NCI-H510A (cell line): ENCODE data around the gene SSU72.
A peak's percentile ranks its signal among the peaks of the same experiment; 100 is the strongest.

Source experiments
- DNase-seq: peaks from one replicate; lab custom pipeline; 2025; lab: John Stamatoyannopoulos, UW

SSU72 gene

GRCh38 chr1:1610796-1611195, 36.1 kb upstream of the SSU72 start:
- DNase-seq, result no peak

- DNase-seq, result no peak
Measured at GRCh38 chr1:1609822-1610485, 35.3 kb upstream of the SSU72 start.

- DNase-seq, result no peak
Measured at GRCh38 chr1:1606232-1606631, 31.6 kb upstream of the SSU72 start.

GRCh38 chr1:1605724-1606123, 31.1 kb upstream of the SSU72 start:
- DNase-seq, result no peak

DNA sequence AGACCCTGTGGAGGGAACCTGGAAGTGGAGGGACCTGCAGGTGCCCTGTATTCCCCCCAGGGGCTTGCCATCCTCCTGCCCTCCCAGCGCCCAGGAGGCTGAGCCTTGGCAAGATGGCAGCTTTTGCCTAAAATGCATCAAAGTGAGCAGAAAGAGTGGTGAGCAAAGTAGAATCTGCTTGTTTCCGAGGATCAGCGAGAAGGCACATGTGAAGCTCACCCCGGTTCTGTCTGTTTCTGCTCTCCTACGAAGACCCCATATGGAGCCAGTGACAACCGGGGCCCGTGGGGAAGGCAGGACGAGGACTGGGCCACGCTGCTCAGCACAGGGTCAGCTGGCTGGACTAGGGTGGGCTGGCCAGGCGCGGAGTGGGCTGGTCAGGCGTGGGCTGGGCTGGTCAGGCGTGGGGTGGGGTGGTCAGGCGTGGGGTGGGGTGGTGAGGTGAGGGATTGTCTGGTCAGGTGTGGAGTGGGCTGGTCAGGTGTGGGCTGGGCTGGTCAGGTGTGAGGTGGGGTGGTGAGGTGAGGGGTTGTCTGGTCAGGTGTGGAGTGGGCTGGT, 30.4 kb upstream of the SSU72 start:
- DNase-seq, result no peak

DNA sequence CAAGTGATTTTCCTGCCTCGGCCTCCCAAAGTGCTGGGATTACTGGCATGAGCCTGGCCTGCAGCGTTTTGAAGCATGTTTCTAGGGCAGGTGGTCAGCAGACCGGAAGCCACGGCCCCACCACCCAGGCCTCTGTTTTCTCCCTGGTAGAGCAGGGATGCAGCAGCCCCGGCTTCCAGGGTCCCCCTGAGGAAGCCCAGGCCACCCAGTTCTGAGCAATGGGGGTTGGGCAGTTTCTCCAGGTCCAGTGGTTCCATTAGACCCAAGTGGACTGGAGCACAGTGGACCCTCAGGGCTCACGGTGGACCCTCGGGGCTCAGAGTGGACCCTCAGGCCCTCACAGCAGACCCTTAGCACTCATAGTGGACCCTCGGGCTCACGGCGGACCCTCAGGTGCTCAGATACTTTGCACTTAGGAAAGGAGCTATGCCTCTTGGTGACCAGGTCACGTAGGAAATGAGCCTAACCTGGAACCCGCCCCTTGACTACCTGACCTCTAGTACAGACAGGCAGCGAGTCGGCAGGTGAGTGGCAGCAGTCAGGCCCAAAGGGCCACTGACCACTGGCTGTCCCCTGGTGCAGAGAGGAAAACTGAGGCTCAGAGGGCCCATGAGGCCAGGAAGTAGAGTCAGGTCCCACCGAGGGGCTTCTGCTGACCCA, 29.8 kb upstream of the SSU72 start:
- no peak for DNase-seq

DNA sequence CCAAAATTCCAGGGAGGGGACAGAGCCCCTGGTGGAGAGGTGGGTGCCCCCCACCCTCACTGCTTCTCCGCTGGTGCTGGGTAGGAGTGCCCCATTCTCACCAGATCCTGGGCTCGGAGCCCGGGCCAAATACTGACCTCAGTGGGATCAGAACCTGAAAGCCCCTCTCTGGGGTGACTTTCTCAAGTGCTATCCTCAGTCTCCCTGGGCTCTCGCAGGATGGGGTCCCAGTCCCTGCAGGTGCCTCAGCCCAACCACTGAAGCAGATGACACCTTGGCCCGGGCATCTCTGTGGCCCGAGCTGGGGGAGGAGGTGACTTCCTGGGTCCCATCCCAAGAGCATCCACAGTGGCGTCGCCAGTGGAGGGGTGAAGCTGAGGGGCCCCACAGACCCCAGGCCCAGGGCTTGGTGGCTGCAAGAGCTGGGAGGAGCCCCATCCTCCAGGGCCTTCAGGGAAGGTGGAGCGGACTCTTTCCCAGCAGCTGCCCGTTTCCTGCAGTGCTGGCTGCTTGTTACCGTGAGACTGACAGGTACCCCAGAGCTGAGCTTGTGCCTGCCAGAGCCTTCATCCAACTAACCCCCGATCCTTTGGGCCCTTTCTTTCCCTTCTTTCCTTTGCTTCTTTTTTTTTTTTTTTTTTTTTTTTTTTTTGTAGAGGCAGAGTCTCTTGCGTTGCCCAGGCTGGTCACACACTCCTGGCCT, 29.2 kb upstream of the SSU72 start:
- DNase-seq, result no peak

DNA sequence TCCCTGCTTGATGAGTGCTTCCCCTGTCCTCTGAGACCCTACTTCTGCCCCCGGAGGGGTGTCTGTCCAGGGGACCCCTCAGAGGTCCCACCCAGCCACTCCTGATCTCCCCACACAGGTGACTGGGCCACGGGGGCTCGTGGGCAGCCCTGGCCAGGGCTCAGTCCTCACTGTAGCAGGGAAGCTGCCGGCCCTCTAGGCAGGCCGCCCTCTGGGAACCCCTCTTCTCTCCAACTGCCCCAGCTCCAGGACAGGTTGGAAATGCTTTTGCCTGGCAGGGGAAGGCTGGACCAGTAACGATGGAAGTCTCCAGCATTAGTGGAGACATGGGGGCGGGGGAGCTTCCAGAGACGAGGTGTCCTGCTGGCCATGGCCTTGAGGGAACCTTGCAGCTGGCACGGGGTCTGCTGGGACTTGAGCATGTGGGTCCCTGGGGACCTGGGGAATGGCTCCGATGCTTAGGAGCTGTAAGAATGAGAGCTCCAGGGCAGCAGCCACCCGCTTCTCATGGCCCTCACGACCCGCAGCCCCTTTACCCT, 28.4 kb upstream of the SSU72 start:
- DNase-seq, result no peak

DNA sequence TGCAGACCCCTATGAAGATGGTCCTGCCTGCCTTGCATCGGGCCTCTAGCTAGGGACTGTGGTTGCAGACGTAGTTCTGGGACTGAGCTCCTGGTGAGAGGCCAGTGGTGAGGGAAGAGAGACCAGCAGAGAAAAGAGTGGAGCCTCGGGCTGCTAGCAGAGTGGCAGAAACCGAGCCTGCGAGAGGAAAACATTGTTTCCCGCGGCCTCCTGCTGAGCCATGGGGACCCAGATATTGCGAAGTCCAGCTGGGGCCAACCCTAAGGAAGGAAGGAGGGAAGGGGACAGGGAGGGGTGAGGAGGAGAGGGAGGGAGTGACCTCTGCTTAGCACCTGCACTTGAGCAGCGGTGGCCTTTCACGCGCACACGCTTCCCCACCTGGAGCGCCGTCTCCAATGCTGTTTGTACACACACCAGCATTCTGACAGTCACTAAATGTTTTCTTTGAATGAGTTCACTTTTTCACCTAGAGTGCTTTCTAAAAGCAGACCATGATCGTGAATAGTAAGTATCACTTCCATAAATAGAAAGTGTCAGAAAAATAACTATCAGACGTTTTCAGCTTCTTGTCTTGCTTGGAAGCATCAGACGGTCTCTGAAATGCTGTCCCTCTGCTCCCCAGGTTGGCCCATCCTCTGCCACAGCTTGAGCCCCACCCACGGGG, 27.8 kb upstream of the SSU72 start:
- no peak for DNase-seq

DNA sequence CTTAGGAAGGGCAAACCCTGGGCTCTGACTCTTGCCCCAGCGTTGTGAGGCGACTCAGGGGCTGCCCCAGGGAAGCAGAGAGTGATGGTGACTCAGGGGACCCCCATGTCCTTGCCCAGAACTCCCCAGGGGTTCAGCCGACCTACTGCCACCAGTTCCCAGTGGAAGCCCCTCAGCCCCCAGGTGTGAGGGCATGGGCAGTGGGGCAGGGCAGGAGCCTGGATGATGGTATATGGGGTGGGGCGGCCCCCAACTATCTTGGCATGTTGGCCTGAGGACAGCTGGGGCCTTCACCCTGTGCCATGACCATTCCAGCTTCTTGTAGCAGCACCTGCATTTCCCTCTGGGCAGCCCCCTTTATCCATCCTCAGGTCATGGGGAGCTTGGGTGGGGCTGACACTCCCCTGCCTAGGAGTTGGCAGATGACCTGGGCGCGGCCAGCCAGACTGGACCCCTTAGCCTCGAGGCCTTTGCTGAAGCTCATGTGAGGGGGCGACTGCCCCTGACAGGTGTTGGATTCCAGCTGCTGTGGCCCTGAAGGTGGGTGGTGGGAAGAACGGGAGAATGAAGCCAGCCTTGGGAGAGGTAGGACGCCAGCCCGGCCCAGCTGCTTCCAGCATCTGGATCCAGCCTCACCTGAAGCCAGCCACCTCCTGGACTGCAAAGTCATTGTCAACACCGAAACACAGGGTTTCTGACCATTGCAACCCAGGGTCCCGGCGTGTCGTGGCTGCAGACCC, 27.1 kb upstream of the SSU72 start:
- DNase-seq, result no peak

- DNase-seq, result no peak
Measured at GRCh38 chr1:1600861-1601563, 26.3 kb upstream of the SSU72 start.

- no peak for DNase-seq
Measured at GRCh38 chr1:1599935-1600860, 25.5 kb upstream of the SSU72 start, which contains the start of gene FNDC10. Gene FNDC10, minus strand, starts transcription at chr1:1600135. Its CDS starts 120 bp downstream, at chr1:1600015.

DNA sequence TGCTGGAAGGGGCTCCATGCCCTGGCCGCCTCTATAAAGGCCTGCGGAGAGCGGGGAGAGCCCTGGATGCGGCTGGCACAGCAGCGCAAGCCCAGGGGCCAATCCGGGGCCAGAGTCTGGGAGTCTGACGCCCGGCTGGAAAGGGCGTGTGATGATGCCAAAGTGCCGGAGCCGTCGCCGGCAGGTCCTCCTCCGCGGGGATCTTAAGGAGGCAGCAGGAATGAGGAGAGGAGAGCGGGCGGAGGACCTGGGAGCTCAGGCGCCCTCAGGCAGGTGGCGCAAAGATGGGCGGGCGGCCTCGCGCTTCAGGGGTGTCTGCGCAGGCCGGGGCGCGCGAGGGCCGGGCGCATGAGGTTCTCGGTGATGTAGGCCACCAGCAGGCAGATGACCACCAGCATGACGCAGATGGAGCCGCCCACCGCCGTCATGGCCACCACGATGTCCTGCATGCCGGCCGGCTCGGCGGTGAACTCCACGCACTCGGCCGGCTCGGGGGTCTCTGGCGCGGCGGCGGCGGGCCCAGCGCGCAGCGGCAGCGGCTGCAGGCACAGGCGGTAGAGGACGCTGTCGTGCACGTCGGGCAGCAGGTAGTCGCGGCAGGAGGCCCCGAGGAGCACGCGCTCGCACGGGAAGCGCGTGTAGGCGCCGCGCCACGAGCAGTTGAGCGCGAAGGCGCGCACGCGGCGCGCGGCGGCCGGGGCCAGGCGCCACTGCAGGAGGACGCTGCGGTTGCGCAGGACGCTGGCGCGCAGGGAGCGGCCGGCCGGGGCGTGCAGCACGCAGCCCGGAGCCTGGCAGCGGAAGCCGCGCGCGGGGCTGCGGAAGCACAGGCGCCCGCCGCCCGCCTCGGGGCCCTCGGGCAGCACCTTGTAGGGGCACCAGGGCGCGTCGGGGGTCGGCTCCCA, 24.6 kb upstream of the SSU72 start:
- DNase-seq, result no peak

DNA sequence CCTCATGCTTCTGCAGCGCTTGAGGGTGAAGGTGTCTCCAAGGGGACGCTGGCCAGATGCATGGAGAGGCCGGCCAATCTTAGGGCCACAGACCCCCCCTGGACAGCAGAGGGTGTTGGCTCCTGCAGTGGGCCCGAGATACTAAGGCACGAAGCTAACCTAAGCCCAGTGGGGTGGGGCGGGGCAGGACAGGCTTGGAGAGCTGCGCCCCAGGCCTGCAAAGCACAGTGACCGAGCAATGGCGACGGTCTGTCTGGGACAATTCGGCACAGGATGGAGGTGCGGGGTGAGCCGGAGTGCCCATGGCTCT, 24.0 kb upstream of the SSU72 start:
- DNase-seq, result no peak

GRCh38 chr1:1598051-1598719, 23.5 kb upstream of the SSU72 start:
- no peak for DNase-seq

- DNase-seq, result peak; percentile 71
Measured at GRCh38 chr1:1597275-1597930, 22.7 kb upstream of the SSU72 start.

DNA sequence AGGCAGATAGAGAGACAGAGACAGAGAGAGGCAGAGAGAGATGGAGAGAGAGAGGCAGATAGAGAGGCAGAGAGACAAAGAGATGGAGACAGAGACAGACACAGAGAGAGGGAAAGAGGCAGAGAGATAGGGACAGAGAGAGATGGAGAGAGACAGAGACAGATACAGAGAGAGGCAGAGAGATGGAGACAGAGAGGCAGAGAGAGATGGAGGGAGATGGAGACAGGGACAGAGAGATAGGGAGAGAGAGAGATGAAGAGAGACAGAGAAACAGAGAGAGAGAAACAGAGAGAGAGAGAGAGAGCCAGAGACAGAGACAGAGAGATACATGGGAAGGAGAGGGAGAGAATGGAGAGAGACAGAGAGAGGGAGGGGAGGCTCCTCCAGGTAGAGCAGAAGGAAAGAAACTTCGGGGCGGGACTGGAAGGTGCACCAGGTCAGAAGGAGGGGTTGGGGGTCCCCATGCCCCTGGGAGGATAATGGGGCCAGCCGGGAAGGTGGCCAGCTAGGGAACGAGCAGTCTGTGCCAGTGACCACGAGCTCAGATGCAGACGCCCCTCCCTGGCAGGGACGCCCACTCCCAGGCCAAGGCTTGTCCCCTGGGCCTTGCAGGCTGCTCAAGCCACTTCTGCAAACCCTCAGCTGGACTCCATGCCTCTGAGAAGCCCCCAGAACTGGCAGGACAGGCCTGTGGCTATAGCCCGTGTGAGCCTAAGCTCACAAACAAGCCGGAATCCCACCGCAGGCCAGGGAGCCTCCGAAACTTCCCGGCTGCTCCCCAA, 22.0 kb upstream of the SSU72 start:
- DNase-seq, result no peak
